Thyroid gland (tissue), 4 donors: Measurements from ENCODE around the gene SHISA9.

ENCODE experiments used
- POLR2A ChIP-seq, 2 donors: fragments of 450-650 bp; IDR thresholded peaks; one replicate each; pipeline ENCODE4 v1.6.1; 2017; ENCODE audit warnings: antibody characterized with exemption in 2 of 2, mild to moderate bottlenecking in 2 of 2, moderate library complexity in 1 of 2
- TF ChIP-seq, protein P1 (sequence below), 6 experiments: fragments of 200-600 bp in 3 of 6; fragments of 450-650 bp in 3 of 6; sonication (generic) in 3 of 6; IDR thresholded peaks; one replicate each; pipeline ENCODE4 v1.5.1; 2016 to 2019; ENCODE audit warnings: antibody characterized with exemption in 6 of 6, mild to moderate bottlenecking in 2 of 6, inconsistent platforms in 1 of 6, moderate library complexity in 1 of 6

DNA sequence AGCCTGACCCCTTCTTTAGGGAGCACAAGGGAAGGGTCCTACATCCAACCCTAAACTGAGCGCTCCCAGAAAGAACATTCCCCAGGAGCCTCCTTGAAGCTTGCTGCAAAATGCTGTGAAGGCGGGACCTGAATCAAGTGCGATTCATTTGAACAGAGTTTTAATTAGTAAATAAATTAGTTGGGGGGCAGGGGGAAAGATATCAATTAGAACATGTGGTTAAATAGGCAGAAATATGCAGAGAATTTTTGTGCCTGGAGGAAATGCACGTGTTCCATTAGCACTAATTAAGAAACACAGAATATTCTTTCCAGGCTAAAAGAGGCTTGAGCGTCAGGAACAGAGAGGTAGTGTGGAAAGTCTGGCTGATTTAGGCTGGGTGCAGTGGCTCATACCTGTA is 38.5 kb upstream of the SHISA9 start:
- TF ChIP-seq, protein P1, sequence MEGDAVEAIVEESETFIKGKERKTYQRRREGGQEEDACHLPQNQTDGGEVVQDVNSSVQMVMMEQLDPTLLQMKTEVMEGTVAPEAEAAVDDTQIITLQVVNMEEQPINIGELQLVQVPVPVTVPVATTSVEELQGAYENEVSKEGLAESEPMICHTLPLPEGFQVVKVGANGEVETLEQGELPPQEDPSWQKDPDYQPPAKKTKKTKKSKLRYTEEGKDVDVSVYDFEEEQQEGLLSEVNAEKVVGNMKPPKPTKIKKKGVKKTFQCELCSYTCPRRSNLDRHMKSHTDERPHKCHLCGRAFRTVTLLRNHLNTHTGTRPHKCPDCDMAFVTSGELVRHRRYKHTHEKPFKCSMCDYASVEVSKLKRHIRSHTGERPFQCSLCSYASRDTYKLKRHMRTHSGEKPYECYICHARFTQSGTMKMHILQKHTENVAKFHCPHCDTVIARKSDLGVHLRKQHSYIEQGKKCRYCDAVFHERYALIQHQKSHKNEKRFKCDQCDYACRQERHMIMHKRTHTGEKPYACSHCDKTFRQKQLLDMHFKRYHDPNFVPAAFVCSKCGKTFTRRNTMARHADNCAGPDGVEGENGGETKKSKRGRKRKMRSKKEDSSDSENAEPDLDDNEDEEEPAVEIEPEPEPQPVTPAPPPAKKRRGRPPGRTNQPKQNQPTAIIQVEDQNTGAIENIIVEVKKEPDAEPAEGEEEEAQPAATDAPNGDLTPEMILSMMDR (IDR thresholded peaks at IDR 0.05): no peak
- no peak for TF ChIP-seq POLR2A (IDR thresholded peaks at IDR 0.05)
